GM12878 (cell line): ENCODE measurements around the gene CHURC1. TPM values are rescaled to one million over a fixed set of nuclear protein-coding genes. Genes with fewer than 3 reads are reported as not detected.

Experiments used
- ATAC-seq: fragments of 200-7000 bp; cut with Tn5 transposase; 3 replicates; pipeline ENCODE4 v1.9.1; 2020; ENCODE audit warnings: mild to moderate bottlenecking, moderate library complexity
- BruUV-seq: library from RNA; stranded (reverse); fragments of 400-500 nt; replicated peaks from 2 replicates; lab custom pipeline; 2021; lab: Mats Ljungman, UMichigan
- CTCF ChIA-PET: fragments of 300-600 bp; sonication (Branson Sonifier 250); formaldehyde crosslinking; extraction: SDS; loops from one replicate; lab custom pipeline; 2021; ENCODE audit warnings: inconsistent platforms; lab: Yijun Ruan, JAX
- POLR2A ChIA-PET: fragments of 350-600 bp; formaldehyde crosslinking; extraction: SDS; loops from one replicate; lab custom pipeline; 2021; ENCODE audit warnings: inconsistent platforms; lab: Charles Lee
- RAD21 ChIA-PET: fragments of 300-600 bp; sonication (Branson Sonifier 250); formaldehyde crosslinking; loops from one replicate; lab custom pipeline; 2023; ENCODE audit warnings: antibody characterized with exemption; ENCODE audit not compliant: unreplicated experiment; lab: Charles Lee
- SMC1A ChIA-PET: fragments of 300-600 bp; sonication (Branson Sonifier 250); formaldehyde crosslinking; loops from one replicate; lab custom pipeline; 2023; ENCODE audit not compliant: unreplicated experiment, uncharacterized antibody; lab: Charles Lee
- DNase-seq: peaks from one replicate; pipeline ENCODE4 v3.0.0-alpha.2; 2011; ENCODE audit warnings: low read depth, low spot score
- FAIRE-seq: peaks from 3 replicates; lab custom pipeline; 2011; peaks lifted over from hg19 to GRCh38; lab: Jason Lieb, UNC
- H2AFZ ChIP-seq: 2 replicates; pipeline ENCODE4 v1.6.0; 2011; ENCODE audit warnings: low read depth, low read length, control low read depth; ENCODE audit not compliant: control insufficient read depth
- H3K27ac ChIP-seq: 2 replicates; pipeline ENCODE4 v1.5.1; 2011; ENCODE audit warnings: control low read depth; ENCODE audit not compliant: control insufficient read depth, insufficient read depth
- H3K27me3 ChIP-seq, 2 experiments: replicated peaks in 1 of 2; 2 replicates each; pipeline versions ENCODE4 v1.6.0 to v1.6.1; 2011; ENCODE audit warnings: low read length in 1 of 2; ENCODE audit not compliant: control insufficient read depth in 2 of 2, insufficient read depth in 2 of 2
- H3K36me3 ChIP-seq, 2 experiments: 2 replicates each; pipeline ENCODE4 v1.5.1; 2011; ENCODE audit warnings: low read length in 1 of 2; ENCODE audit not compliant: control insufficient read depth in 2 of 2, insufficient read depth in 2 of 2
- H3K4me1 ChIP-seq: 2 replicates; pipeline ENCODE4 v1.6.1; 2011; ENCODE audit warnings: mild to moderate bottlenecking, low read length, moderate library complexity, mixed read lengths; ENCODE audit not compliant: control insufficient read depth, insufficient read depth
- H3K4me2 ChIP-seq: 2 replicates; pipeline ENCODE4 v1.6.0; 2011; ENCODE audit warnings: control low read depth; ENCODE audit not compliant: control insufficient read depth, insufficient read depth
- H3K4me3 ChIP-seq: fragments of 200-600 bp; sonication (generic); 2 replicates; pipeline ENCODE4 v1.5.1; 2016
- H3K79me2 ChIP-seq: 2 replicates; pipeline ENCODE4 v1.6.0; 2011; ENCODE audit warnings: low read length; ENCODE audit not compliant: control insufficient read depth, insufficient read depth
- H3K9ac ChIP-seq: 2 replicates; pipeline ENCODE4 v1.8.0; 2011; ENCODE audit warnings: low read length, control low read depth, mixed read lengths; ENCODE audit not compliant: control insufficient read depth, insufficient read depth
- H3K9me3 ChIP-seq: replicated peaks from 3 replicates; pipeline ENCODE4 v1.5.1; 2011; ENCODE audit warnings: mild to moderate bottlenecking, low read length; ENCODE audit not compliant: control insufficient read depth, insufficient read depth
- H4K20me1 ChIP-seq: 2 replicates; pipeline ENCODE4 v1.6.0; 2011; ENCODE audit not compliant: control insufficient read depth, insufficient read depth
- GABPA ChIP-seq: IDR thresholded peaks from 2 replicates; pipeline ENCODE4 v1.6.1; 2014; ENCODE audit warnings: antibody characterized with exemption, low read depth, mild to moderate bottlenecking, inconsistent platforms
- IRF4 ChIP-seq: IDR thresholded peaks from 2 replicates; pipeline ENCODE4 v1.6.1; 2011; ENCODE audit warnings: low read depth, low read length
- JUND ChIP-seq: IDR thresholded peaks from 2 replicates; pipeline ENCODE4 v1.6.1; 2012; ENCODE audit warnings: low read depth, mild to moderate bottlenecking, low read length, improper control_type of control experiment, moderate library complexity
- NRF1 ChIP-seq: conservative IDR thresholded peaks from 2 replicates; pipeline ENCODE4 v1.6.1; 2011; ENCODE audit warnings: mild to moderate bottlenecking, low read depth, low read length, improper control_type of control experiment
- PAX5 ChIP-seq: IDR thresholded peaks from 2 replicates; pipeline ENCODE4 v1.6.1; 2011; ENCODE audit warnings: low read depth, low read length, borderline replicate concordance
- ZBTB33 ChIP-seq: fragments of 450-650 bp; IDR thresholded peaks from 2 replicates; pipeline ENCODE4 v1.6.1; 2017; ENCODE audit warnings: mild to moderate bottlenecking
- ZNF274 ChIP-seq: IDR thresholded peaks from one replicate; pipeline ENCODE4 v1.8.0; 2011; ENCODE audit not compliant: insufficient read length, insufficient read depth
- WGBS: methylation state at CpG from one replicate; pipeline ENCODE4 v1.1.6; 2016; ENCODE audit warnings: low lambda C conversion rate; ENCODE audit not compliant: insufficient replicate concordance, insufficient coverage; ENCODE audit errors: missing lambda C conversion rate; 5-methylcytosine and 5-hydroxymethylcytosine counted together
- in situ Hi-C: fragments of 300-500 bp; cut with MboI; formaldehyde crosslinking; loops from 9 replicates; pipeline ENCODE4 v1.14.3; 2018; ENCODE audit warnings: mixed read lengths
- intact Hi-C: fragments of 100-400 bp; cut with micrococcal nuclease; formaldehyde crosslinking; loops from one replicate; pipeline ENCODE4 v1.14.2; 2022; ENCODE audit not compliant: unreplicated experiment
- polyA plus RNA-seq, 11 experiments: library from polyadenylated mRNA; depleted of rRNA in 4 of 11; unstranded in 6 of 11; stranded (reverse) in 5 of 11; fragments of >200 nt; fragmentation: Nextera tagmentation in 4 of 11; fragmentation: Illumina TruSeq in 1 of 11; extraction: Ambion mirVana in 4 of 11; extraction: Trizol in 1 of 11; gene quantifications; 1 replicate in 1 of 11; 2 replicates in 10 of 11; pipeline versions ENCODE4 v1.2.1 to v1.2.3, GENCODE V29; 2011 to 2016; ENCODE audit warnings: inconsistent platforms in 2 of 11, missing spikeins in 2 of 11, low read depth in 1 of 11
- total RNA-seq, 4 experiments: library from RNA; depleted of rRNA in 3 of 4; stranded (reverse); fragments of >200 nt in 3 of 4; fragmentation: Illumina TruSeq in 1 of 4; extraction: Trizol in 1 of 4; gene quantifications; 2 replicates each; pipeline versions ENCODE4 v1.2.1 to v1.2.3, GENCODE V29; 2013 to 2021

Gene CHURC1
- total and polyA plus RNA-seq, 10 of the 15 experiments (the other 5 are each of a cell fraction or from before 2014, with no cell fraction given): 41.0 to 421 (median 140) TPM

- intact Hi-C loops: no loop called here
Measured at GRCh38 chr14:64935508-64935907, 21.3 kb downstream of the CHURC1 start.

More at GRCh38 chr14:64935508-64935907, 21.3 kb downstream of the CHURC1 start:
- ATAC-seq: peak; percentile 31; the same call in 1 of the 3 replicates
- no peaks in the 10 kb centered on the region for H3K4me1 ChIP-seq
- ChIA-PET POLR2A (interaction anchor here (1.9 kb wide), 1 partner anchor 17 kb away, joined by 6 read pairs; no protein-coding TSS in a partner anchor), CTCF (interaction anchor here (1.0 to 2.2 kb wide), 6 partner anchors 17 to 537 kb away, joined by 3 to 15 read pairs (median 3); no protein-coding TSS in a partner anchor), SMC1A (interaction anchor here (1.0 to 2.4 kb wide), 6 partner anchors 9 to 112 kb away, joined by 3 to 25 read pairs (median 6); no protein-coding TSS in a partner anchor), RAD21 (interaction anchor here (2.5 kb wide), 1 partner anchor 44 kb away, joined by 10 read pairs; no protein-coding TSS in a partner anchor)
- WGBS: 94% methylated on average over 2 of the region's 2 CpGs
- no peak overlapping the region for H2AFZ ChIP-seq
- H3K27ac ChIP-seq: no peak overlapping the region
- H3K27me3 ChIP-seq: no peaks in the 10 kb centered on the region
- no peaks in the 10 kb centered on the region for H4K20me1 ChIP-seq
- DNase-seq: no peak
- no peak overlapping the region for H3K9ac ChIP-seq
- no peak for FAIRE-seq
- no peaks in the 10 kb centered on the region; the same call in 1 of the 2 replicates for H3K79me2 ChIP-seq
- H3K4me2 ChIP-seq: no peak overlapping the region
- H3K36me3 ChIP-seq: peaks cover 1 to 22% of the 10 kb centered on the region in 2 experiments
- in situ Hi-C loops: no loop called here
- H3K9me3 ChIP-seq: no peaks in the 10 kb centered on the region
- TF ChIP-seq JUND (no peak), PAX5 (no peak), GABPA (no peak), ZBTB33 (no peak), NRF1 (no peak), ZNF274 (no peak), IRF4 (no peak)
- H3K4me3 ChIP-seq: no peak overlapping the region
- no TSS peak for BruUV-seq
